GM18517 (cell line): Measurements from ENCODE around the gene PPFIBP2.
"Not testable (repeated sequence)": the region's sequence is repeated elsewhere in the genome, so short reads cannot be mapped to it uniquely, and the experiment has no call there.

ENCODE experiments used
- ATAC-seq: cut with Tn5 transposase; IDR thresholded peaks from one replicate; pipeline ENCODE4 v1.9.1; 2021; ENCODE audit warnings: mild to moderate bottlenecking, moderate library complexity; ENCODE audit not compliant: unreplicated experiment

PPFIBP2 gene

GRCh38 chr11:7655253-7656217 is 141.7 kb downstream of the PPFIBP2 start:
- ATAC-seq = no peak

GRCh38 chr11:7656704-7657103 is 142.9 kb downstream of the PPFIBP2 start:
- no peak for ATAC-seq

- no peak for ATAC-seq
Observed at GRCh38 chr11:7657306-7658025, 143.7 kb downstream of the PPFIBP2 start.

GRCh38 chr11:7663531-7663930 is 149.7 kb downstream of the PPFIBP2 start:
- ATAC-seq = not testable (repeated sequence)

- ATAC-seq = no peak
Observed at GRCh38 chr11:7664867-7665266, 151.1 kb downstream of the PPFIBP2 start.

- peak; percentile 97 for ATAC-seq
Observed at GRCh38 chr11:7665473-7666291, 151.9 kb downstream of the PPFIBP2 start.

GRCh38 chr11:7666292-7666866 is 152.6 kb downstream of the PPFIBP2 start:
- no peak for ATAC-seq

- ATAC-seq = no peak
Observed at GRCh38 chr11:7667460-7667859, 153.7 kb downstream of the PPFIBP2 start.

GRCh38 chr11:7668464-7668863 is 154.7 kb downstream of the PPFIBP2 start:
- no peak for ATAC-seq

- no peak for ATAC-seq
Observed at GRCh38 chr11:7668911-7669310, 155.1 kb downstream of the PPFIBP2 start.

- ATAC-seq = no peak
Observed at GRCh38 chr11:7670641-7671040, 156.8 kb downstream of the PPFIBP2 start.

- ATAC-seq = peak; percentile 57
Observed at GRCh38 chr11:7671347-7672215, 157.8 kb downstream of the PPFIBP2 start.

- no peak for ATAC-seq
Observed at GRCh38 chr11:7672276-7672959, 158.6 kb downstream of the PPFIBP2 start.

- ATAC-seq = no peak
Observed at GRCh38 chr11:7672960-7673723, 159.3 kb downstream of the PPFIBP2 start, which contains the start of gene CYB5R2. Gene CYB5R2 (minus strand): TSS chr11:7673500. CDS start chr11:7672825, 675 bp downstream.

- ATAC-seq = no peak
Observed at GRCh38 chr11:7673724-7674434, 160.1 kb downstream of the PPFIBP2 start.

GRCh38 chr11:7675631-7676030 is 161.8 kb downstream of the PPFIBP2 start:
- no peak for ATAC-seq

GRCh38 chr11:7677071-7677470 is 163.3 kb downstream of the PPFIBP2 start:
- ATAC-seq = no peak

GRCh38 chr11:7677796-7678201 is 164.0 kb downstream of the PPFIBP2 start:
- no peak for ATAC-seq
